ENCODE data around the gene TM9SF1. TPM values are rescaled to one million over a fixed set of nuclear protein-coding genes. Genes with fewer than 3 reads are reported as not detected.
A peak's percentile ranks its signal among the peaks of the same experiment; 100 is the strongest.

TM9SF1 gene
- total and polyA plus RNA-seq, 2 of the 13 experiments (the other 11 are each of a cell fraction or from before 2014, with no cell fraction given), result 83.2 to 110 TPM

GRCh38 chr14:24188251-24189058 lies 6.8 kb downstream of the TM9SF1 start, which contains the start of gene IPO4 (continued):
- TF ChIP-seq ZNF280B (CRISPR knock-in tag; IDR thresholded peaks at IDR 0.05; ENCODE audit: borderline replicate concordance) (peak; percentile 99), E2F5 (CRISPR knock-in tag; conservative IDR thresholded peaks at IDR 0.05) (peak; percentile 82), ZNF577 (CRISPR knock-in tag; IDR thresholded peaks at IDR 0.05; ENCODE audit: borderline replicate concordance, low read depth) (peak; percentile 98; the same call in 1 of the 2 replicates), SP140L (CRISPR knock-in tag; IDR thresholded peaks at IDR 0.05; ENCODE audit: borderline replicate concordance) (peak; percentile 99; the same call in 1 of the 2 replicates), EP300 (IDR thresholded peaks at IDR 0.05; ENCODE audit: low read depth in 2 of 2, low read length in 2 of 2) (peak; percentile 85 to 87; a peak in 3 of 4 replicates), EP300 (CRISPR knock-in tag; IDR thresholded peaks at IDR 0.05; ENCODE audit: borderline replicate concordance) (peak; percentile 72), TFAP4 (IDR thresholded peaks at IDR 0.05; ENCODE audit: borderline replicate concordance, low read depth) (peak; percentile 89), CHD2 (IDR thresholded peaks at IDR 0.05; ENCODE audit: low read depth, low read length) (peak; percentile 76), FOSL2 (CRISPR knock-in tag; IDR thresholded peaks at IDR 0.05) (peak; percentile 90), ZBTB40 (IDR thresholded peaks at IDR 0.05) (peak; percentile 99), ZBTB40 (CRISPR knock-in tag; IDR thresholded peaks at IDR 0.05) (peak; percentile 96), CHD4 (IDR thresholded peaks at IDR 0.05; ENCODE audit: borderline replicate concordance, low read length) (peak; percentile 74; the same call in 1 of the 2 replicates)
